HEK293 (cell line): ENCODE data around the gene SLC28A1.

ENCODE experiments used
- CTCF ChIA-PET: fragments of 350-600 bp; formaldehyde crosslinking; extraction: SDS; loops from one replicate; lab custom pipeline; 2021; ENCODE audit warnings: antibody characterized with exemption; lab: Yijun Ruan, JAX
- POLR2A ChIA-PET: fragments of 300-600 bp; formaldehyde crosslinking; extraction: SDS; loops from one replicate; lab custom pipeline; 2020; ENCODE audit warnings: antibody characterized with exemption, inconsistent platforms; lab: Yijun Ruan, JAX
- H3K27ac ChIP-seq: fragments of 200-500 bp; sonication (Bioruptor generic); 2 replicates; pipeline ENCODE4 v1.5.1; 2014; ENCODE audit warnings: low read depth, low read length, control low read depth, inconsistent platforms; ENCODE audit errors: extremely low read depth
- H3K36me3 ChIP-seq, 2 experiments: fragments of 200-500 bp in 1 of 2; sonication (Bioruptor generic) in 1 of 2; 1 replicate in 1 of 2; 2 replicates in 1 of 2; pipeline ENCODE4 v1.5.1; 2014 to 2017; ENCODE audit warnings: inconsistent platforms in 2 of 2, low read length in 2 of 2; ENCODE audit not compliant: control insufficient read depth in 2 of 2, insufficient read depth in 1 of 2
- H3K4me1 ChIP-seq: fragments of 200-500 bp; sonication (Bioruptor generic); 2 replicates; pipeline ENCODE4 v1.5.1; 2014; ENCODE audit warnings: mild to moderate bottlenecking, low read length, inconsistent platforms; ENCODE audit not compliant: control insufficient read depth, insufficient read depth
- H3K4me3 ChIP-seq: 2 replicates; pipeline ENCODE4 v1.5.1; 2011; ENCODE audit warnings: low read depth, mild to moderate bottlenecking, control low read depth, low read length, moderate library complexity
- H3K9me3 ChIP-seq: fragments of 200-500 bp; sonication (Bioruptor generic); 2 replicates; pipeline ENCODE4 v1.5.1; 2014; ENCODE audit warnings: low read depth, low read length, inconsistent platforms; ENCODE audit not compliant: control insufficient read depth, insufficient read depth
- BCL11A ChIP-seq: fragments of 450-650 bp; formaldehyde crosslinking; IDR thresholded peaks from 2 replicates; pipeline ENCODE4 v1.5.1; 2016; ENCODE audit warnings: low read depth, missing biosample characterization, missing genetic modification characterization
- BCL11B ChIP-seq: fragments of 450-650 bp; formaldehyde crosslinking; IDR thresholded peaks from 2 replicates; pipeline ENCODE4 v1.5.1; 2016; ENCODE audit warnings: low read depth, missing biosample characterization, missing genetic modification characterization
- ZFP3 ChIP-seq: fragments of 450-650 bp; formaldehyde crosslinking; IDR thresholded peaks from 2 replicates; pipeline ENCODE4 v1.5.1; 2016; ENCODE audit warnings: low read depth, missing biosample characterization, missing genetic modification characterization
- ZIC2 ChIP-seq: fragments of 450-650 bp; formaldehyde crosslinking; IDR thresholded peaks from 2 replicates; pipeline ENCODE4 v1.5.1; 2016; ENCODE audit warnings: missing biosample characterization, missing genetic modification characterization
- ZNF121 ChIP-seq: fragments of 450-650 bp; formaldehyde crosslinking; IDR thresholded peaks from 2 replicates; pipeline ENCODE4 v1.5.1; 2016; ENCODE audit warnings: missing biosample characterization, missing genetic modification characterization
- ZNF133 ChIP-seq: fragments of 450-650 bp; formaldehyde crosslinking; IDR thresholded peaks from 2 replicates; pipeline ENCODE4 v1.5.1; 2016; ENCODE audit warnings: missing biosample characterization, missing genetic modification characterization
- ZNF146 ChIP-seq: fragments of 450-650 bp; formaldehyde crosslinking; IDR thresholded peaks from 2 replicates; pipeline ENCODE4 v1.5.1; 2016; ENCODE audit warnings: missing biosample characterization, missing genetic modification characterization
- ZNF155 ChIP-seq: fragments of 450-650 bp; formaldehyde crosslinking; IDR thresholded peaks from 2 replicates; pipeline ENCODE4 v1.5.1; 2016; ENCODE audit warnings: missing biosample characterization, missing genetic modification characterization
- ZNF174 ChIP-seq: fragments of 450-650 bp; formaldehyde crosslinking; IDR thresholded peaks from 2 replicates; pipeline ENCODE4 v1.5.0; 2017; ENCODE audit warnings: missing biosample characterization, mild to moderate bottlenecking, missing genetic modification characterization
- ZNF184 ChIP-seq: fragments of 450-650 bp; IDR thresholded peaks from 2 replicates; pipeline ENCODE4 v1.5.1; 2018; ENCODE audit warnings: missing biosample characterization, mild to moderate bottlenecking, missing genetic modification characterization
- ZNF510 ChIP-seq: fragments of 450-650 bp; formaldehyde crosslinking; IDR thresholded peaks from 2 replicates; pipeline ENCODE4 v1.5.1; 2018; ENCODE audit warnings: mild to moderate bottlenecking, missing genetic modification characterization, missing biosample characterization; ENCODE audit not compliant: insufficient replicate concordance
- ZNF521 ChIP-seq: fragments of 450-650 bp; formaldehyde crosslinking; IDR thresholded peaks from 2 replicates; pipeline ENCODE4 v1.5.1; 2017; ENCODE audit warnings: missing biosample characterization, mild to moderate bottlenecking, missing genetic modification characterization
- ZNF544 ChIP-seq: fragments of 450-650 bp; formaldehyde crosslinking; IDR thresholded peaks from 2 replicates; pipeline ENCODE4 v1.5.0; 2017; ENCODE audit warnings: missing biosample characterization, missing genetic modification characterization
- ZNF585B ChIP-seq: fragments of 450-650 bp; formaldehyde crosslinking; IDR thresholded peaks from 2 replicates; pipeline ENCODE4 v1.5.1; 2016; ENCODE audit warnings: missing biosample characterization, missing genetic modification characterization
- ZNF600 ChIP-seq: fragments of 450-650 bp; formaldehyde crosslinking; IDR thresholded peaks from 2 replicates; pipeline ENCODE4 v1.5.1; 2016; ENCODE audit warnings: missing biosample characterization, missing genetic modification characterization
- ZNF701 ChIP-seq: fragments of 450-650 bp; formaldehyde crosslinking; IDR thresholded peaks from 2 replicates; pipeline ENCODE4 v1.5.1; 2016; ENCODE audit warnings: missing biosample characterization, missing genetic modification characterization
- ZNF776 ChIP-seq: fragments of 450-650 bp; formaldehyde crosslinking; IDR thresholded peaks from 2 replicates; pipeline ENCODE4 v1.5.0; 2017; ENCODE audit warnings: missing biosample characterization, missing genetic modification characterization, borderline replicate concordance
- ZSCAN16 ChIP-seq: fragments of 450-650 bp; formaldehyde crosslinking; IDR thresholded peaks from 2 replicates; pipeline ENCODE4 v1.5.1; 2016; ENCODE audit warnings: missing biosample characterization, missing genetic modification characterization
- TF ChIP-seq, protein P1 (sequence below): fragments of 450-650 bp; formaldehyde crosslinking; IDR thresholded peaks from 2 replicates; pipeline ENCODE4 v1.5.1; 2016; ENCODE audit warnings: missing biosample characterization, missing genetic modification characterization
- TF ChIP-seq, protein P2 (sequence below): fragments of 450-650 bp; formaldehyde crosslinking; IDR thresholded peaks from 2 replicates; pipeline ENCODE4 v1.5.1; 2016; ENCODE audit warnings: missing biosample characterization, missing genetic modification characterization

Gene SLC28A1

DNA sequence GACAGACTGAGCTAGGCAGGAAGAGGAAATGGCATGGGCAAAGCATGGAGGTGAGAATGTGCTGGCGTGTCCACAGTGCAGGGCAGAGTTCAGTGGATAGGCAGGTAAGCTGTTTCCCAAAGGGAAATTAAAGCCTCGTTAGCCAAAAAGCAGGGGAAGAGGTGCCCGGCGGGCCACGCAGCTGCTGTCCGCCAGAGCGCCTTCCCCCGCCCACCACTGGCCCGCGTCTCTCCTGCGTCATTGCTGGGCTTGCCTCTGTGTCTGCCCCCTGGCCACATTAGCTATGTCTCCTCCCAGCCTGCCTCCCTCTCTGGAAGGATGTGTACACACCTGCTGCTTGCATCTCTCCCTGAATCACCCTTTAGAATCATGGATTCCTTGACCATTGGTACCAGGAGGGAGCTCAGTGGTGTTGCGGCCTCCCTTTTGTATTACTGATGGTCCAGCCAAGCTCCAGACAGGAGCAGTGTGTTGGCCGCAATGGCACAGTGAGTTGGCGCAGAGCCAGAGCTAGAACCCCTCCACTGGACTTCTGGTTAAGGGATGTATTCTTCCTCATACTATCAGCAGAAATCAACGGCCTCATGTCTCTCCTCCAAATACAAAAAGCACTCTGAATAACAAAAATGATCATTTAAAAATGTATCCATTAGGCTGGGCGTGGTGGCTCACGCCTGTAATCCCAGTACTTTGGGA is 26.6 kb downstream of the SLC28A1 start:
- Histone ChIP-seq H3K9me3 (no peaks in the 10 kb centered on the region), H3K36me3 (no peaks in the 10 kb centered on the region), H3K4me1 (peaks cover 18% of the 10 kb centered on the region), H3K27ac (no peak overlapping the region), H3K4me3 (no peak overlapping the region)
- CTCF ChIA-PET = interaction anchor here (0.6 to 1.0 kb wide), 4 partner anchors 17 to 93 kb away, joined by 3 read pairs; no protein-coding TSS in a partner anchor
- POLR2A ChIA-PET = no interaction called here
- TF ChIP-seq ZFP3 (tag by site-specific recombination) = no peak
- TF ChIP-seq ZNF585B (tag by site-specific recombination) = no peak
- TF ChIP-seq ZNF133 (tag by site-specific recombination) = no peak
- no peak for TF ChIP-seq ZNF184
- TF ChIP-seq ZNF121 = no peak
- TF ChIP-seq BCL11B (tag by site-specific recombination) = no peak
- no peak for TF ChIP-seq ZNF174 (tag by site-specific recombination)
- no peak for TF ChIP-seq BCL11A (tag by site-specific recombination)

DNA sequence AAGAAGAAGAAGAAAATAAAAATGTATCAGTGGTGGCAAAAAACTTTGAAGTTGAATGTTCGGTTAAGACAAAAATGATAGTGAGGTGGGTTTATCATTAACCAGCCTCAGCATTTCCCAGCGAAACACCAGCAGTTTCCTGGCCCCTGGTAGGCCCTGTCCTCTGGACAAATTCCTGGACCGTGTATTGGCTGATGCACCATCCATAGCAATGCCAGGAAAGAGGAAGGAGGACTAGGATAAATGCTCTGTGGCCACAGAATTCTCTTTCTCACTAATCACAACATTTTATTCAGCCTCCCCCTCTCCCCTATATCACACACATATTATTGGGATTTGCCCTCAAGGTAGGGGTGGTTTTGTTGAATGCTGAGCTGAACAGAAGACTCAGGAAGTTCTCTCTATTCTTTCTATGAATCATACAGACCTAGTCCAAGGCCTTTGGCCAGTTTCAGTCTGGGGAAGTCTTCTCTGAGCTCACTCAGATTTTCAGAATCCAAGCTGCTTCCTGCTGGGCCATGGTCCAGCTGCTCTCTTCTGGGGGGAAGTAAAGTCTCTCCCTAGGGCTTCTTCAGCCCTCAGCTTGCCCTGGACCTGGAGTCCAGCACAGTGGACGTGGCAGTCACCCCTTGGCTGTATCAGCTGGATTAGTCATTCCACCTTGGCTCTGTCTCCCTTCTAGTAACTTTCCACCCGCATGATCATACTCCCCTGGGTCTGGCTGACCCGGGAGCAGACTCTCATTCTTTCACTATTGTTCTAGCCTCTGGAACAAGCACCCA is 27.6 kb downstream of the SLC28A1 start:
- Histone ChIP-seq H3K36me3 (no peaks in the 10 kb centered on the region), H3K4me3 (no peak overlapping the region), H3K4me1 (peaks cover 18% of the 10 kb centered on the region), H3K27ac (peak overlapping the region; percentile 55; the same call in 1 of the 2 replicates), H3K9me3 (no peaks in the 10 kb centered on the region)
- TF ChIP-seq ZNF600 (tag by site-specific recombination) (peak; percentile 28; the same call in 1 of the 2 replicates), ZIC2 (tag by site-specific recombination) (peak; percentile 26; the same call in 1 of the 2 replicates), ZNF701 (no peak)
- TF ChIP-seq, protein P1, sequence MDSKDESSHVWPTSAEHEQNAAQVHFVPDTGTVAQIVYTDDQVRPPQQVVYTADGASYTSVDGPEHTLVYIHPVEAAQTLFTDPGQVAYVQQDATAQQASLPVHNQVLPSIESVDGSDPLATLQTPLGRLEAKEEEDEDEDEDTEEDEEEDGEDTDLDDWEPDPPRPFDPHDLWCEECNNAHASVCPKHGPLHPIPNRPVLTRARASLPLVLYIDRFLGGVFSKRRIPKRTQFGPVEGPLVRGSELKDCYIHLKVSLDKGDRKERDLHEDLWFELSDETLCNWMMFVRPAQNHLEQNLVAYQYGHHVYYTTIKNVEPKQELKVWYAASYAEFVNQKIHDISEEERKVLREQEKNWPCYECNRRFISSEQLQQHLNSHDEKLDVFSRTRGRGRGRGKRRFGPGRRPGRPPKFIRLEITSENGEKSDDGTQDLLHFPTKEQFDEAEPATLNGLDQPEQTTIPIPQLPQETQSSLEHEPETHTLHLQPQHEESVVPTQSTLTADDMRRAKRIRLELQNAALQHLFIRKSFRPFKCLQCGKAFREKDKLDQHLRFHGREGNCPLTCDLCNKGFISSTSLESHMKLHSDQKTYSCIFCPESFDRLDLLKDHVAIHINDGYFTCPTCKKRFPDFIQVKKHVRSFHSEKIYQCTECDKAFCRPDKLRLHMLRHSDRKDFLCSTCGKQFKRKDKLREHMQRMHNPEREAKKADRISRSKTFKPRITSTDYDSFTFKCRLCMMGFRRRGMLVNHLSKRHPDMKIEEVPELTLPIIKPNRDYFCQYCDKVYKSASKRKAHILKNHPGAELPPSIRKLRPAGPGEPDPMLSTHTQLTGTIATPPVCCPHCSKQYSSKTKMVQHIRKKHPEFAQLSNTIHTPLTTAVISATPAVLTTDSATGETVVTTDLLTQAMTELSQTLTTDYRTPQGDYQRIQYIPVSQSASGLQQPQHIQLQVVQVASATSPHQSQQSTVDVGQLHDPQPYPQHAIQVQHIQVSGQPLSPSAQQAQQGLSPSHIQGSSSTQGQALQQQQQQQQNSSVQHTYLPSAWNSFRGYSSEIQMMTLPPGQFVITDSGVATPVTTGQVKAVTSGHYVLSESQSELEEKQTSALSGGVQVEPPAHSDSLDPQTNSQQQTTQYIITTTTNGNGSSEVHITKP (tag by site-specific recombination) = peak; percentile 100
- CTCF ChIA-PET = interaction anchor here (0.6 to 1.2 kb wide), 4 partner anchors 9 to 254 kb away, joined by 3 to 9 read pairs (median 4); partner anchors contain the start of gene NMB
- POLR2A ChIA-PET = interaction anchor here (1.0 kb wide), 1 partner anchor 9 kb away, joined by 3 read pairs; no protein-coding TSS in a partner anchor

DNA sequence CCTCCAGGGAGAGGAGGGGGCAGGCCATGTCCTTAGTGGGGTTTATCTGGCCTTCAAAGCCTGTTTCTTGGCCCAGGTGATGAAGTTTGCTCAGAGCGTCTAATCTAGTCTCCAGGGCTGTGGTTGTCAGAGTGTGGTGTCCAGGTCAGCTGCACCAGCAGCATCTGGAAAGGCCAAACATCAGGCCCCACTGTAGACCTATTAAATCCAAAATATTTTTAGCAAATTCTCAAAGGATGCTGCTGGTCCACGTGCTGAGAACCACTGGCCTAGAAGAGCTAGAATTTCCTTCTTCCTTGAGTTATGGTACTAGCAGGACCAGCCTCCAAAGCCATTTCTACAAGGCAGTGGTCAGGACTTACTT is 28.9 kb downstream of the SLC28A1 start:
- POLR2A ChIA-PET = no interaction called here
- Histone ChIP-seq H3K4me1 (peaks cover 18% of the 10 kb centered on the region), H3K36me3 (no peaks in the 10 kb centered on the region), H3K9me3 (no peaks in the 10 kb centered on the region), H3K4me3 (no peak overlapping the region), H3K27ac (no peak overlapping the region)
- TF ChIP-seq ZSCAN16 (tag by site-specific recombination) (no peak), ZNF776 (tag by site-specific recombination) (no peak), ZNF521 (tag by site-specific recombination) (no peak), ZNF155 (no peak), ZNF146 (tag by site-specific recombination) (no peak), ZFP3 (tag by site-specific recombination) (no peak), ZNF600 (tag by site-specific recombination) (no peak), ZNF510 (no peak), ZNF544 (tag by site-specific recombination) (no peak)
- TF ChIP-seq, protein P2, sequence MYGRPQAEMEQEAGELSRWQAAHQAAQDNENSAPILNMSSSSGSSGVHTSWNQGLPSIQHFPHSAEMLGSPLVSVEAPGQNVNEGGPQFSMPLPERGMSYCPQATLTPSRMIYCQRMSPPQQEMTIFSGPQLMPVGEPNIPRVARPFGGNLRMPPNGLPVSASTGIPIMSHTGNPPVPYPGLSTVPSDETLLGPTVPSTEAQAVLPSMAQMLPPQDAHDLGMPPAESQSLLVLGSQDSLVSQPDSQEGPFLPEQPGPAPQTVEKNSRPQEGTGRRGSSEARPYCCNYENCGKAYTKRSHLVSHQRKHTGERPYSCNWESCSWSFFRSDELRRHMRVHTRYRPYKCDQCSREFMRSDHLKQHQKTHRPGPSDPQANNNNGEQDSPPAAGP (tag by site-specific recombination) = no peak
- CTCF ChIA-PET = interaction anchor here (0.7 to 1.1 kb wide), 4 partner anchors 12 to 325 kb away, joined by 3 to 5 read pairs (median 4); no protein-coding TSS in a partner anchor
